Measurements from ENCODE around the gene NXNL2.

- no peak for TF ChIP-seq CTCF (IDR thresholded peaks at IDR 0.05; ENCODE audit: low read depth, low read length)
- TF ChIP-seq MYC (IDR thresholded peaks at IDR 0.05; ENCODE audit: low read depth, low read length) = no peak
Observed at GRCh38 chr9:88589656-88590055, 54.7 kb downstream of the NXNL2 start.

All from NB4 (cell line).